CD1c-positive myeloid dendritic cell (primary cell): ENCODE results near the gene AKR1E2.

Experiments
- DNase-seq: peaks from one replicate; pipeline ENCODE4 v3.0.0-alpha.2; 2016; ENCODE audit errors: extremely low spot score

AKR1E2 gene

GRCh38 chr10:4845766-4846165, 19.8 kb downstream of the AKR1E2 start:
- no peak for DNase-seq

- DNase-seq = no peak
Measured at GRCh38 chr10:4846775-4847174, 20.8 kb downstream of the AKR1E2 start.

GRCh38 chr10:4847561-4848355, 21.8 kb downstream of the AKR1E2 start:
- DNase-seq = peak; percentile 25

DNA sequence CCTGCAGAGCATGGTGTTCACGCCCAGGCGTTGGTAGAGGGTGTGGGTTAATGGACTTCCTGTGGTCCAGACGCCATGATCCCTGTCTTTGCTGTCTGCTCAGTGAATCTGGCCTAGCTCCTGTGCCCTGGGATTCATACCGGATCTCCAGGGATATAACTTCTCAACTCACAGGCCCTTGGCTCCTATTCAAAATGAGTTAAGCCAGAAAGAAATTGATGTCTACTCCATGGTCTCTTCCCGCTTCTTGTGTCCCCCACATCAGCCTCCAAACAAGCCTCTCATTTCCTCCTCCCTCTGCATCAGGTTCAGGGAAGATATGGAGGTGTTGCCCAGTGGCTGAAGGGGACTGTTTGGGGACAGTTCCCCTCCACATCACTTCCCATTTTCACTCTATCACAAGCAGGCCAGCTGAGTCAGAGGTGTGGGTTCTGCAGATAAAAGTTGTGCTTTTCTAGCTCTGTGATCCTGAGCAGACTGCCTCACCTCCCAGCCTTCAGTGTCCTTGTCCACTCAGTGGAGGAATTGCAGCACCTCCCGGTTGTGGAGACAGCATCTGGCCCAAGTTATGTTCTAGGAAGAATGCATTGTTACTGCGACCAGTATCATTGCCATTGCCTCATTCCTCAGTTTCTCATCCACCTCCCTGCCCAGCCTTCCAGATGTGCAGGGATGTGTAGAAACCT, 22.5 kb downstream of the AKR1E2 start:
- peak; percentile 50 for DNase-seq

GRCh38 chr10:4849042-4849402, 23.0 kb downstream of the AKR1E2 start:
- DNase-seq = no peak

DNA sequence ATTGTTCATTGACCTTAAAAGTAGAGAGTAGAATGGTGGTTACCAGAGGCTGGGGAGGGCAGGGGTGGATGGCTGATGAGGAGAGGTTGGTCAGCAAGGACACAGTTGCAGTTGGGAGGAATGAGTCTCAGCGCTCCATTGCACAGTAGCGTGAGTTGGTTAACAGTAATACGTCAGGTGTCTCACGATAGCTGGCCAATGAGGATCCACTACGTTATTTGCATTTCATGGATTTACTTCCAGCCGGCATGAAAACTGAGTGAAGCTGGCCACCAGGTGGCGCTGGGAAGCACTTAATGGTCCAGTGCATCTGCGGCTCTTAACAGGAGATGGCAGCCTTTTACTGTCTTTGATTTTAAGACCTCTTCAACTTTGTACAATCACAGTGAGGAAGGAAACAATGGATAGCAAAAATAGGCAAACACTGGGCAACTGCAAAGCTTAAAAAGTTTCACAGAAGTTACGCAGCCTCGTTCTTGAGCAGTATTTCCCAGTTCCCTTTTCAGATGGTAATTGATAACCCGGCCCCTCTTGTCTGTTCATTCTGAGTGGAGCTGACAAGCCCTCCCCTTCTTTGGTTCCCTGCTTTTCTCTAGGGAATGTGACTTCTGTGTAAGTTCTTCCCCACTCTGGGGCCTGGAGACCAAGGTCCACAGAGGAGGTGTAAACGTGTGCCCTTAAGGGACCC, 23.7 kb downstream of the AKR1E2 start:
- peak; percentile 95 for DNase-seq

- no peak for DNase-seq
Measured at GRCh38 chr10:4850397-4850796, 24.4 kb downstream of the AKR1E2 start.

- no peak for DNase-seq
Measured at GRCh38 chr10:4851176-4851575, 25.2 kb downstream of the AKR1E2 start.

DNA sequence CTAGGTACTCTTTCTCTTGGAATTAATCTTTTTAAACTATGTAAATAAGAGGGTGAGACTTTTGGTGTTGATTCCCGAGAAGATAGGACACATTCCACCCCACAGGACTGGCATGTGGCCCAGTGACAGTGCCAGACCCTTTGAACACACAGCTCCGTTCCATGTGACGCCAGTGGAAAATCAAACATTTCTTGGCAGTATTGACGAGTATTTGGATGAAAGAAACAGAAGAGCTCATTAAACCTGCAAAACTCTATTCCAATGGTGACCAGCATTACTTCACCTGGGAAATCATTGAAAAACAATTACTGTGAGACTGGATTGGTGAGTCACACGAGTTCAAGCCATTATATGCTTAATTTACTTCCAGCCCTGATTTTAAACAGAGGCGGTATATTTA, 25.8 kb downstream of the AKR1E2 start:
- no peak for DNase-seq

DNA sequence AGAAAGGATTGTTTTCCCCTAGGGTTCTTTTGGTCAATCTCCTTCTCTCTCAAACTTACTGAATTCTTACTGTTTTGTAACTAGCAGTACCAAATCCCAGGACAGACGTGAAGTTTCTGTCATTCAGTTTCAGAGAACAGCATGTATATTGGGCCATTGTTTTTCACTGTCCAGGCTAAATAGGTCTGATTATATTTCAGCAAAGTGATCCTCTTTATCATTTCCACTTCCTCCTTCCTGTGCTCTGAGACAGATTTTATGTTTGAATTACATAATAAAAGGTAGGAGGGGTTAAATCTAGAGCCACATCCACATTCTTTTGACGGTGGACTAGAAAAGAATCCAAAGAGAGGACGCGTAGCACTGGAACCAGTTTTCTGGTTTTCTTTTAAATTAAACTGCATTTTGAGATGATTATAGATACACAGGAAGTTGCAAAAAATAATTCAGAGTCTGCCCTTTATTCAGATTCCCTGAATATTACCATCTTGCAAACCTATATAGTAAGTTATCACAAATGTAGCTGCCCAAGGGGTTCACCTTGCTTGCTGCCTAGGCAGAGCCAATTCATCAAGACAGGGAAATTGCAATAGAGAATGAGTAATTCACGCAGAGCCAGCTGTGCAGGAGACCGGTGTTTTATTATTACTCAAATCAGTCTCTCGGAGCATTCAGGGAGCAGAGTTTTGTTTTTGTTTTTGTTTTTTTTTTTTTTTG, 40.1 kb downstream of the AKR1E2 start:
- DNase-seq = no peak

DNA sequence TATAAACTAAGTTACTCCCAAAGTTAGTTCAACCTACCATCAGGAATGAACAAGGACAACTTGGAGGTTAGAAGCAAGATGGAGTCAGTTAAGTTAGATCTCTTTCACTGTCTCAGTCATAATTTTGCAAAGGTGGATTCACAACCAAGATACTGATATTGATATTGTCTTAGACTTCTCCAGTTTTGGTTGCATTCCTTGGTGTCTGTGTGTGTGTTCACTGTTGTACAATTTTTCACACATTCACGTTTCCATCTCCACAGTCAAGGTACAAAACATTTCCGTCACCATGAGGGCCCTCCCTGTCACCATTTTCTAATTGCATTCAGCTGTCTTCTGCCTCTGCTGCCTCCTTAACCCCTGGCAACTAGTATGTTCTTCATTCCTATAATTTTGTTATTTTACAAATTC, 41.1 kb downstream of the AKR1E2 start:
- DNase-seq = no peak

DNA sequence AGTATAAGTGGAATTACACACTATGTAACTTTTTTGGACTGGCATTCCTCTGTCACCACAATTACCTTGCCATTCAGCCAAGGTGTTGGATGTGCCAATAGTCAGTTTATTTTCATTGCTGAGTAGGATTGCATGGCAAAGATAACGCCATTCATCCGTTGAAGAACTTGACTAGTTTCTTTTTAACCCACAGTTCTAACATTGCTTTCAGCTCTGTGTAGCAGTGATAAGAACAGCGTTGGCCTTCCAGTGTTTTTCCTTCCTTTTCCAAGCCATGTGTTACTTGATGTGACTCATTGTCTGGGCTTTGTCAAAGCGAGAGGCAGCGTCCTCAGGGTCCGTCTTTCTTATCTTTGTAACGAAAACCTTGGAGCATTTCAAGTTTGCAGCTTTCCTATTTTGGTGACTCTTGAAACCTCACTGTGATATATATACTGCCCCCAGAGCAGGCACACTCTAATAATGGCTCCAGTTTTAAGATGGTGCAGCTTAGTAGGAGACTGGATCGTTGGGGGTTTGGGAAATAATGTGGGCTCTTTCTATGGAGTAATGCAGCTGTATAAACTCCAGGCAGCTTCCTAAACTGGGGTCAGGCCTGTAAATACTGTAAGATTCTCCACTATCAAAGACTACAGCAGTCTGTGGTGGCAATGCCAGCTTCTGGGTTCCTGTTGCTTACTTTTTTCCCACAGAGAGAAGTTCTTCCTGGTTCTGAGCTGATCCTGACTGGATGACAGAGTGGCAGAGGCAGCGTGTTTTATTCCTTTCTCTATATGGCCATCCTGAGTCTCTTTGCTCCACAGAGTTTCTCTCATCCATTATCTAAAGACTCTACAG, 41.7 kb downstream of the AKR1E2 start:
- DNase-seq = no peak

- DNase-seq = no peak
Measured at GRCh38 chr10:4868357-4868657, 42.3 kb downstream of the AKR1E2 start.

- no peak for DNase-seq
Measured at GRCh38 chr10:4882704-4883078, 56.7 kb downstream of the AKR1E2 start.

- DNase-seq = no peak
Measured at GRCh38 chr10:4883079-4883739, 57.2 kb downstream of the AKR1E2 start.

- DNase-seq = no peak
Measured at GRCh38 chr10:4885162-4885561, 59.2 kb downstream of the AKR1E2 start.

GRCh38 chr10:4887501-4887900, 61.5 kb downstream of the AKR1E2 start:
- DNase-seq = no peak

GRCh38 chr10:4888236-4888635, 62.2 kb downstream of the AKR1E2 start:
- DNase-seq = no peak

DNA sequence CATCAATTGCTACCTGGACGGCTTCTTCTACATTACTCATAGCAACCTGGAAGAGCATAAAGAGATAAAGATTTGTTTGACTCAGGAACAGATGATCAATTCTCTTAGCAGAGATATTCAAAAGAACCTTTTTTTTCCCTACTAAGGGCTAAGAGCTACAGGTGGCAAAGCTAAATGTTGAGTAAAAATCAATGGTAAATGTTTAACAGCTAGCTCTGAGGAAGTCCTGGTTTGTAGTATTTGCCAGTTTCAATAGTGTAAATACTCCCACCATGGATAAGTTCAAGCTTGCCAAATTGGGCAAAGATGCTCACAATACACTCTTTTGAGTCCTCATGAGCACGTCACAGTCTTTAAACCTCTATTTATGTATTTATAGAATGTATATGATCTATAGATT, 64.0 kb downstream of the AKR1E2 start:
- DNase-seq = no peak

DNA sequence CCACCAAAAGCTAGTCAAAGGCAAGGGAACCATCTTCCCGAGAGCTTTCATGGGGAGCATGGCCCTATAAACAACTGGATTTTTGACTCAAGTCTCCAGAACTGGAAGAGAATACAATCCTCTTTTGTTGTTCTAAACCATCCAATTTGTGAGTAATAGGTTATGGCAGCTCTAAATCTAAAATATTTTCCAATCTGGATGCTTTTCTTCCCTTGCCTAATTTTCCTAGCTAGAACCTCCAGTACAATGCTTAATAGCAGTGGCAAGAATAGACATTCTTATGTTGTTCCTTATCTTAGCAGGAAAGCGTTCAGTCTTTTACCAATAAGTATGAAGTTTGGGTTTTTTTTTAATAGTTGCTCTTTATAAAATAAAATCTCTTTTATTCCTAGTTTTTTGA, 66.7 kb downstream of the AKR1E2 start:
- no peak for DNase-seq

- no peak for DNase-seq
Measured at GRCh38 chr10:4894335-4894734, 68.3 kb downstream of the AKR1E2 start.
